GM19328 (cell line): Measurements from ENCODE around the gene CCDC136.

Experiments used
- ATAC-seq: cut with Tn5 transposase; IDR thresholded peaks from one replicate; pipeline ENCODE4 v1.9.1; 2021; ENCODE audit warnings: mild to moderate bottlenecking, moderate library complexity; ENCODE audit not compliant: unreplicated experiment

Gene CCDC136

DNA sequence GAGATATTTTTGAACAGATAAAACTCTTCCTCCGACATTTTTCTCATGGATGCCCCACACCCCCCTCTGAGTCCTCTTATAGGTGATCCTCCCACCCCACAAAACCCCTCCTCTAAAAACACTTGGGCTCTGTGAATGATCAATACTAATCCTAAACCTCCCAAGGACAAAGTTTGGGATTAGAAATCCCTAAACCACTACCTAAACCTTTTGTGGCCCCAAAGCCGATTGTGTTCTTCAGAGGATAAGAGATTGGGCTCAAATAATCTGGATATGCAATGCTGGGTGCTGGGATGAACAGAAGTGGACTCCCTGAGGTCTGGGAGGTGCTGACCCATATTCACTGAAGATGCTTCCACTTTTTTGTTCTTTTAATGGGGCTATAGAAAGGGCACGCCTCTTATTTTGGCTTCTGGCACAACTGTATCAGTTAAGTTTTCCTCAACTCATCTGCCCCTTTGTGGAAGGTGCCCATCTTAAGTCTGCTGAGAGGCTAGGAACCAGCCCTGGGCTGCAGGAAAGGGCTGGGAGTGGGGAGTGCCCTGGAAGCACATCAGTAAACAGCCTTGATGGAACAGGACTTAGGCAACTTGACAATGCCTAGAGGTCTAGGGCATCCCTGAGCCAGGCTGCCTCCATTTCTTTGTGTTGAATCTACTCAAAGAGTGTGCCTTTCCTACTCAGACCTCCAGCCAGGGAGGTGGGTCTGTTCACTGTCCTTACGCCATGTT, 15.9 kb upstream of the CCDC136 start, which contains the start of gene OPN1SW:
TSS of gene OPN1SW (minus strand) at position 51 of the 731 bp plus-strand sequence. CDS start at position 38, 13 bp downstream.
- ATAC-seq, result no peak

DNA sequence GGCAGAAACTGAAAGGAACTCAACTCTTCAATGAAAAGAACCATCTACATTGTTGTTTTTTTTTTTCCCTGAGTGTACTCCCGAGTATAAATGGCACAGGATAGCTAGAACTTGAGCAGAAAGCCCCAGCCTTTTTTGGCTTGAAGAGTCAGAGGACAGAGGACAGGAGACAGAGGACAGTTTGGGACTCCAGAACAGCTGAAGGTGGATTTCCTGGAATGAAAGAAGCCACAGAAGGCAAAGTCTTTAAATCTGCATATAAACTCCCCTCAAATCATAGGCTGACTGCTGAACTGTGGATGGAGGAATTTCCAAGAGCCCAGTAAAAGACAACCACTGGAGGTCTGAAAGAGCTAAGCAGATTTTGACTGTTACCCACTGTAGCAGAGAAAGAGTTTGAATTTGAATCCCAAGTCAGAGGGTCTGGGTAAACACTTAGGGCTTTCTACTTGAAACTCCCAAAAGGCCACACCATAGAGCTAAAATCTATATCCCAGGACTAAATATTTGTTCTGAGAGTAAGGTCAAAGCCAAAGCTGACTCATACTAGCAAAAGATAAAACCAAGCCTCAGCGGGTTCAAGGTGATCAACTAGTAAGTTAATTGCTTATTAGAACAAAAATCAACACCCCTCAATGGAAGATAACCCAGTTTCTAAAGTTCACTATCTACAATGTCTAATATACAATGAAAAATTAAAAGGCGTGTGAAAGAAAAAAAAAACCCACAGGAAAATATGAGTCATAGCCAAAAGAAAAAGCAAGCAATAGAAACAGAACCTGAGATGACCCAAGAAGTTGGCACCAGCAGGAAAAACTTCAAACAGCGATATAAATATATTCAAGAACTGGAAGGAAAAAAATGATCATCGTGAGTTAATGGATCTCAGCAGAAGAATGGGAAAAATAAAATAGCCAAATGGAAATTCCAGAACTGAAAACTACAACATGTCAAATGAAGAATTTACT, 14.3 kb upstream of the CCDC136 start:
- no peak for ATAC-seq

DNA sequence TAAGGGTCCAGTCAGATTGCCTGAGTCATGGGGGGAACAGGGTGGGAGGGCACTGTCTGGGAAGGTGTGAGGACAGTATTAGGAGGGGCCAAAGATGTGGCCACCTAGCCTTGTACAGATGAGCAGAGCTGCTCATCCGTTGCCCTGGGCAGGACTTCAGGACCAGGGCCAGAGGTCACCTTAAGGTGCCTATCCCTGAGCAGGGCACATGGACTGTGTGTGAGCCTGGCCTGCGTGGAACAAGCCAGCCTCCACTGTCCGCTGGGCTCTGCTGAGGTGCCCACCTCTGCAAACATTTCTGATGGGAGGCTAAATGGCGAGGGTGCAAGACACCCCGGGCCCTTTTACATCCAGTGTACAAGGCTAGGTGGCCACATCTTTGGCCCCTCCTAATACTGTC, 12.8 kb upstream of the CCDC136 start:
- no peak for ATAC-seq

DNA sequence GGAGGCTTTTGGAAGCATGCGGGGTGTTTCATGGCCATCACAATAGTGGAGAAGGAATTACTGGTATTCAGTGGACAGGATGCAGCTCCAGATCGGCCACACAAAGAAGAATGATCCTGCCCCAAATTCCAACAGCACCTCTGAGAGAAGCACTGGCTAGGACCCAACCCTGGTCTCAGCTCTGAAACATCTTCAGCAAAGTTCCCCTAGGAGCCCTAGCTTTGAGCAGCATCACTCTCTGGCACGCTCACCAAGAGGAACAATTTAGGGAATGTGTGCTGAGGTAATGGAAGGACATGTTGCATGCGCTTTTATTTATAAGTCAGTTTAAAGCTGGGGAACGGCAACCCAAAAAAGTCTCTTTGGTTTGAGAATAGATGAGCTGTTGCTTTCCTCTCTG, 10.6 kb upstream of the CCDC136 start:
- ATAC-seq, result no peak

DNA sequence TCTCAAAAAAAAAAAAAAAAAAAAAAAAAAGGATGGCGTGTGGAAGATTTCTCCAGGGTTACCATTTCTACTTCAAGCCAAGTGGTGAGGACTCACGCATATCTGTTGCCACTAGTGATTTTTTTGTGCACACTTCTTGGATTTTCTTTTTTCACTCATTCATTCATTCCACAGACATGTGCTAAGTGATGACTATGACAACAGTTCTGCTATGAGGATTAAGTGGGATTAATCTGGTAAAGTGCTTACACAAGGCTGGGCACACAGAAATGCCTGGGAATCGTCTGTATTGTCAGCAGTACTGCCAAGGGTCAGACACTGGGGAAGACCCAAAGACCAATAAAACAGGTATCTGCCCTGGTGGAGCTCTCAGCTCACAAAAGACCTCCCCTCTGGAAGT, 9.9 kb upstream of the CCDC136 start:
- no peak for ATAC-seq

DNA sequence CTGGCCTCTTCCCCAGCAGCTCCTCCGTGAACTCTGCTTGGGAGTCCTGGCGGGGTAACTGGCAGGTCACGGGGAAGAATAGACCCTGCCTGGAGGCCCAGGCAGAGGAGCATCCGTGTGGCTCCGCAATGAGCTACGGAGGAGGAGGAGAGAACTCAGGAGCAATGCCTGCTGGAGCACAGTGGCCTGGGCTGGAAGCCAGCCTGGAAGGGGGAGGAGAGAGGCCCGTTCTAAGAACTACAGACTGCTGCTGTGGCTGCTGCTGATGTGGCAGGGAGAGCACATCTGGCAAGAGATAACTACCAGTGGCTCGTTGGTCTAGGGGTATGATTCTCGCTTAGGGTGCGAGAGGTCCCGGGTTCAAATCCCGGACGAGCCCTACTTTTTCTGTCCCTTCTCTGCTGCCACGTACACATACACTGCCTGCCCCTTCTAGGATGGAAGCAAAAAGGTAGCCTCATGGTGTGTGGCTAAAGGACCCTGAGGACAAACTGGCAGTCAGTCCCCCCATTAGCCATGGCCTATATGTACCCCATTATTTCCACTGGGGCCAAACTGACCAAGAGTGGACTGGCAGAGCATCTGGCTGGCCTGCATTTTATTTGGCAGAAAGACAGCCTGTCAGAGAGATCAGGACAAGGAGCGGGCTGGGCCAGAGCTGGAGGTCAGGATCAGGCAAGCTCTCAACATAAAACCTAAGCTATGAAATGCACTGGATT, 8.5 kb upstream of the CCDC136 start:
- no peak for ATAC-seq

DNA sequence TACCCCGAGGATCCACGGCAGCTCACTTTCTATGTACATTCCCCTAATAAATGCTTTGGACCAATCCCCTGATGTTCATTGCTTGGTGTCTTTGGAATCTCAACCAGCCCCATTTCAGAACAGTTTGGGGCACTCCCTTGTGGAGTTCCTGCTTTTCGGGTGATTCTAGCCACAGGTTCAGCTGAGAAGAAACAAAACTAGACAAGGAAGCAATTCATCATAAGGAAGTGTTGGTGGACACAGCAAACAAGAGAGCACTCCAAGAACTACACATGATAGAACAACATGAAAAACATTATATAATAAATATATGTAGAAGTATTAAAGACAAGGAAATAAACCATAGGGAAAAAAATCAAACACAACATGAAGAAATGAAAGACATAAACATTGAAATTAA, 6.0 kb upstream of the CCDC136 start:
- no peak for ATAC-seq

DNA sequence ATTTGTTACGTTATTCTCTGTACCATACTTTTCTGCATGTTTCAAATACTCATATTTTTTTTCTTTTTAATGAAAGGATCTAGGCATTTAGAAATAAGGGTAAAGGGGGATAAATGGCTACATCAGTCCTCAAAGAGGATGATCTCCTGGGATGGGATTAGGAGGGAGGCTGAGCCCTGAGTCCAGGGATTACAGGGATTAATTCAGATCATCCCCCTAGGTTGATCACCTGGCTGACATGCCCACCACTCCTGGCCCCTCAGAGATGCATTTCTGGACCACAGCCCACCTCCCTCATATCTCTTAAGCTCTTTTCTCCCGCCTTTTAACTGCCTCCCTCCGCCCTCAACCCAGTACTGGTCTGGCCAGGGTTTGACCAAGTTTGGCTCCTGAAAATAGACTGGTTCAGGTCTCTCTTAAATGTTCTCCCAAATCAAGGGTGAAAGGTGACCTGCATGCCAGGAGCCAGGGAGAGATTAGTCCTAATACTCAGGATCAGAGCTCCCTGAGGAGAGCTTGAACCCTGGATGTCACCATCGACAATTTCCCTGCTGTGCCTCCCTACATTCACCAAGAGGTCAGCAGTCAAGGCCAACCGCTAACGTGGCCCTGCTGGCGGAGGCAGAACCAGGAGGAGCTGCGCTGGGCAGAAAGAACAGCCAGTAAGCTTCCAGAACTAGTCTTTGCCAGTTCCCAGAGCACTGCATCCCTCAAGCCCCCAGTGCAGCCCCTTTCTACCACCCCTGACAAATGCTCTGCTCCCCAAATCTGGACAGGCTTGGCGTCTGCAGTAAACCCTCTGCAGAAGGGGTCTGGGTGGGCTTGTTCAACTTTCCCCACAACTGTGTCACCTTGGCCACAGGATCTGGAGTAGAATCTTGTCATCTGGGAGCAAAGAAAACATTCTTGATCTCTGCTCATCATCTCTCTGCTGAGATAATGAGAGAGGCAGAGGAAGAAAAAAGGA, 3.0 kb upstream of the CCDC136 start:
- ATAC-seq, result no peak

DNA sequence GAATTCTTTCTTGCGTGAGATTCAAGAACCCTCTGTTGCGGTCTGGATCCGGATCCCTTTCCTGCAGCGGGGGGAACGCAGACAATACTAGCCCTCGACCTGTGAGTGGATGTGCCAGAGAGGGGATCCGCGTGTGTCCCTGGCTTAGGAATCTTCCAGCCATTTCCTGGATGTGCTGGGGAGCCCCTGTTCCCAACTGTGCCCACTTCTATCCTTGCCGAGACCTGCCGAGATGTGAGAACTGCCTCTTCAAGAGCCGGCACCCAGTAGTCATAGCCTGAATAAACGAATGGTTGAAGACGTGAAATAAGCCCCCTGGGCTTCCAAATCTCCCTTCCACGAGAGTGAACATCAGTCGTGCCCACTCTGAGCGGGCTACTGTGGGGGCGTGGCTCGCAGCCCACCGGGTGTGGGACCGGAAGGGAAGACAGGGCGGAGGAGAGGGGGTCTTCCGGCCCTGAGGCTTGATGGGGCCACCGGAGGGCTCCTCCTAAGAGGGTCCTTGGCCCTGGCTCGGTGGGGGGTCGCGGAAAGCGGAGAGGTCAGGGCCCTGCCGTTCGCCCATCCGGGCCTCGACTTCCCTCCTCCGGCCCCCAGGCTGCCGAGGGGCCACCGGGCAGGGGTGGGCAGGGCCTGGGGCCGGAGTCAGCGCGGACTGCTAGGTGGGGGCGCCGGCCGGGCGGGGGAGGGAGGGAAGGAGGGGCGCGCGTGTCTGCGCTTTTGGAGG, 1.3 kb upstream of the CCDC136 start:
- no peak for ATAC-seq

DNA sequence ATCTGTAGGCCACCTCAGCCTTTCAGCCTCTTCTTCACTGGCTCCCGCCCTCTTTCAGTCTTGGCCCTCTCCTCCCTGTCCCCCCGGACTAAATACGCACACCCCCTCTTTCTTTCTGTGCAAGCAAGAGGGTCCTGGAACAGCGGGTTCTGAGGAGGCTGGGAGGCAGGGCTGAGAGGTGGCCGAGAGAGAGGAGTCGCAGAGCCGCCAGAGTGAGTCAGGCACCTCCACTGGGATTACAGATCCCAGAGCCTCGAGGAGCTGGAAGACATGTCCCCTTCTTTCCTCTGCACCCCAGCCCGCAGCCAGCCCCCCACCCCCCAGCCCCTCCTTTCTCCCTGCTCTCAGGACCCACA, 182 bp downstream of the CCDC136 start:
- ATAC-seq, result no peak

DNA sequence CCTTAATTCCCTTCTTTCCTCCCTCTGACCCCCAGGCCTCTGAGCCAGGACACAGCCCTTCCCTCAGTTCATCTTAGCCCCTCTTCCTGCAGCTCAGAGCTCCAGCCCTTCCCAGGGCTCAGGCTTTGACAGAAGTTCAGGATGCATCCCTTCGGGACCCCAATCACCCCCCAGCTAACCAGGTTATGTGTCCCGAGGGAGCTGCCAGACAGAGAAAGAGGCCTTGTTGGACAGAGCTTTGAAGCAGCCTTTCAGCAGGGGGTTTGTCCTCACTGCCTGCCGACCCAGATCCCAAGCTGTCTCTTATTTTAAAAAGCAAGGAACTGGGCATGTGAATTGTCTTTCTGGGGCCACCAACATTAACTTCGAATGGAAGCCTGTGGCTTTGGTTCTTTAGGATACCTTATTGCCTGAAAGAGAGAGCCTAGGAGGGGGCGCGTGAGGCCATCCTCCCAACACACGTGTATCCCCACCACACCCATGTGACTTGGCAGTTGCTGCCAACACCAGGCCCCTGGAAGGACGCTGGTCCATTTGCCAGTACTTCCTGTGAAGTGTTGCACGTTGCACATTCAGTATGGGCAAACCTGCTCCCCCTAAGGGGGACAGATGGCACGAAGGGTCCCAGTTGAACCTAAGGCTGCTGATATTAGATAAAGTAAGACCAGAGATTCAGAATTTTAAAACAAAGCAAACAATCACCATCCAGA, 858 bp downstream of the CCDC136 start:
- no peak for ATAC-seq

DNA sequence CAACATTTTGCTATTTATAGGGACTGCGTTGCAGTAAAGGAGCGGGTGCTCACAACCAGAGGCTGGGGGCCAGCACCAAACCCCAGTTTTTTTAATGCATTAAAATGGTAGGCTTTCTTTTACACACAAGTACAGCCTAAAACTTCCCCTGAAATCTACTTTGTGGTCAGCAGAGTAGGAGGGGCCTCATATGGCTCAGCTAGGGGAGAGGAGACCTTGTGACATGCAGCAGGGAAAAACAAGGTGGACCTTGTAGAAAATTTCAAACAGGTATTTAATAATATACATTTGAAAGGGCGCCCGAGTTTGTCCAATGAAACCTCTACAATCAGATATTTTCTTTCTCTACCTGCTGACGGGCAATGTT, 1.4 kb downstream of the CCDC136 start:
- no peak for ATAC-seq

DNA sequence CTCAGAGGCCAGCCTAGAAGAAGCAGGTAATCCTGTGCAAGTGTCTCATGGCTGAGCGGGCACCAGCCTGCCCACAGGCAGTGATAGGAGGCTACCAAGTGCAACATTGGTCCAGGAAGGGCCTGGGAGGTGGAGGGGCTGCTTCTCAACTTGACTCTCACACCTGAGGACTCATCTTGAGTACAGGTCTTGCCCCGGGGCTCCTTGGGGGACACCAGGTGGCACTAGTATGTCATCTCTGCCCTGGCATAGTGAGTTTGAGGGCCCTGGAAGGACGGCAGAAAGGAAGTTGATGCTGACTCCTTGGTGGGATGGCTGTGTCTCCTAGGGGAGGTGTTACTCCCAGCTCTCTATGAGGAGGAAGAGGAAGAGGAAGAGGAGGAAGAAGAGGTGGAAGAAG, 2.3 kb downstream of the CCDC136 start:
- ATAC-seq, result no peak

DNA sequence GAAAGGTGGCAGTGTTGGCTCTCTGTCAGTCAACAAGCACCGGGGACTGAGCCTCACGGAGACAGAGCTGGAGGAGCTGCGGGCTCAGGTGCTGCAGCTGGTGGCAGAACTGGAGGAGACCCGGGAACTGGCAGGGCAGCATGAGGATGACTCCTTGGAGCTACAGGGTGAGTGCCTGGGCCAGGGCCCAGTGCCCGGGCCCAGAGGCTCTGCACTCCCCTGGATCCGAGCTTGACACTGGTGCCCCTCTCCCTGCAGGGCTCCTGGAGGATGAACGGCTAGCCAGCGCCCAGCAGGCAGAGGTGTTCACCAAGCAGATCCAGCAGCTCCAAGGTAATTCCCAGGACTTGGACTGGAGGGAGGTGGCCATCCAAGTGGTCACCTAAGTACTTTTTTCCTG, 2.7 kb downstream of the CCDC136 start:
- ATAC-seq, result no peak

DNA sequence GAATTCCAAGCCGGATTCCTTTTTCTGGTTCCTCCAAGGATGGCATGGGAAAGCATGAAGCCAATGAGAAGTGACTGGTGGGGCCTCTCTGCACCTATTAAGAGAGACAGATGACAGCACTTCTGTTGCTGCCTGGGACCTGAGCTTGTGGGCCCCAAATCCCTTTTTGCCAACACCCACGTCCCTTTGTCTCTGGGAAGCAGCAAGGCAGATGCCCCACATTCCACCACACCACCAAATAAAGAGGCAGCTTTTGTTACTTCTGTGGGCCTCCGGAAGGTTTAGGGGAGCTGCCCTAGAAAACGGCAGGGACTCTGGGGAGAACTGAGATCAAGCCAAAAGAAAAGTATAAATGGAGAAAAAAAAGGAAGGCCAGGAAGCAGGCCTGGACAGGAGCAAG, 3.4 kb downstream of the CCDC136 start:
- ATAC-seq, result no peak

DNA sequence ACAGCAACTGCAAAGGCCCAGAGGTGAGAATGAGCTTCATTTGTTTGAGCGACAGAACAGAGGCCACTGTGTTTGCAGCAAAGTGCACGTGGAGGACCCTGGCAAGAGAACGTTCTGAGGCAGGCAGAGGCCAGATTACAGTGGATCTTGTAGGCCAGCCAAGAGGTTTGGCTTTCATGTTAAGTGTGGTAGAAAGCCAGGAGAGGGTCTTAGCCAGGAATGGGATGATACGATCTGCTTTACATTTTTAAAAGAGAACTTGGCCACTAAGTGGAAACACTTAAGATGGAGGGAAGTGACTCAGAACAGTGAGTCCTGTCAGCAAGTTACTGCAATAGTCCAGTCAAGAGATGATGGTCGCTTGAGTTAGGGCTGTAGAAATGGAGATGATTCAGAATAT, 4.6 kb downstream of the CCDC136 start:
- no peak for ATAC-seq

DNA sequence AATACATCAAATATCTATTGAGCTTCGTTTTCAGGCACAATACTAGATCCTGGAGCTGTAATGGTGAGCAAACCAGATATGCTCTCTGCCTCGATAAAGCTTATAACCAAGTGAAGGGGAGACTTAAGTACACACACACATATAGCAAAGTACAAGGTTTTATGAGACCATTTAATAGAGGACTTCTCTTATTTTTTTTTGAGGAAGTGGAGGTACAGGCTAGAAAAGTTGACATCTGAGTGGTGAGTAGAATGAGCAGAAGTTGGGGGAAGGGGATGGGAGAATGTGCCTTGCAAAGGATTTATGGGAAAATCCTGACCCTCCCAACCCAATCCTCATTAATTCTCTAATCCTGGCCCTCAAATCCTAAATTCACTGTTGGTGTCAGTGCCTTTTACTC, 7.7 kb downstream of the CCDC136 start:
- ATAC-seq, result no peak

DNA sequence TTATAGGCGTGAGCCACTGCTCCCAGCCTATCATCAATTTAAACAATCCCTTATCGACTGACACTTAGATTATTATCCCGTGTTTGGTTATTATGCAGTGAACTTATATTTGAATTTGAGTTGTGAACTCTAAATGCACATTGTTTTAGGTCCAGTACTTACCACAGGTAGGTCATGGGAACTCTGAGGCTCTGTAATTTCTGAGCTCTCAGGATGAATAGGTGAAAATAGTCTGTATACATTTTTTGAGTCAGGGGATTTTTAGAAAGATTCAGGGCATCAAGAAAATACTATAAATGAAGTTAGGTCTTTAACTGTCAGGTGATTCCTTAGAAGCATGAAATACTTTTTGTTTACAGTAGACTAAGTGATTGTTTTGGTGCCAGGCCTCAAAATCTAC, 8.8 kb downstream of the CCDC136 start:
- no peak for ATAC-seq

DNA sequence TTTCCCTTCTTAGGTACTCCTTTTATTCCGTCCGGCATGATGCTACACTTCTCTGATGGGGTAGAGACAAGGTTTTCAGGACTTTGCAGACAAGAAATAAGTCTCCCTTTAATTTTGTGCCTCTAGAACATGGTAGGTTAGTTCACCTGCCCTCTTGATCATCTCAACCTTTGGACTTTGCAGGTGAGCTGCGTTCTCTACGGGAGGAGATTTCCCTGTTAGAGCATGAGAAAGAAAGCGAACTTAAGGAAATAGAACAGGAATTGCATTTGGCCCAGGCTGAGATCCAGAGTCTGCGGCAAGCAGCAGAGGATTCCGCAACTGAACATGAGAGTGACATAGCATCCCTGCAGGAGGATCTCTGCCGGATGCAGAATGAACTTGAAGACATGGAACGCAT, 9.2 kb downstream of the CCDC136 start:
- ATAC-seq, result no peak
